ENCODE measurements around the gene DNMT3A. TPM values are rescaled to one million over a fixed set of nuclear protein-coding genes. Genes with fewer than 3 reads are reported as not detected.

Gene DNMT3A
- total and polyA plus RNA-seq, 2 donors (not counting 3 experiments of a cell fraction or from before 2014, with no cell fraction given) = 23.3 to 71.7 TPM

DNA sequence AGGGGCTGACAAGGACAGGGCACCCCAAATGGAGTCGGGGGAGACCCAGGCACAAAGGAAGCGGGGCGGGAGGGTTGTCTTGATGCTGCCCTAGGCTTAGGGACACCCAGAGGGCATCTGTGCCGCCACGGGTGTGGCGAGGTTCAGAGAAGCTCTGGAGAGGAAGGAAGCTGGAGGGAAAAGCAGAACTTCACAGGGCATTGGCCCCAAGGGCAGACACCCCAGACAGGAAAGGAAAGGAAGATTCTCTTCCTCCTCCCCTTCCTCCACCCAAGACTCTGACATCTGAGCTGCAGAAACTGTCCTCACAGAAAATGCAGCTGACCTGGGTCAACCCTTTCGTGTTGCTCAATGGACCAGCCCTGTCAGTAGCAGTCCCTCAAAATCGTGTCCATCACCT is 25.6 kb downstream of the DNMT3A start:
- Histone ChIP-seq H3K9ac (replicated peaks; ENCODE audit: extremely low read depth, insufficient read depth, low read length) (no peak overlapping the region), H3K4me2 (ENCODE audit: insufficient read depth, low read length) (no peak overlapping the region), H3K9me1 (replicated peaks; ENCODE audit: control insufficient read depth, extremely low read depth, insufficient read depth, low read length) (no peaks in the 10 kb centered on the region), H3K79me2 (ENCODE audit: control insufficient read depth, insufficient read depth, low read length) (no peaks in the 10 kb centered on the region), H2AFZ (ENCODE audit: low read depth, low read length) (no peak overlapping the region), H3K36me3 (ENCODE audit: control insufficient read depth in 2 of 2, extremely low read depth in 1 of 2, insufficient read depth in 2 of 2, low read length in 2 of 2) (peaks cover 0 to 6% of the 10 kb centered on the region in 2 experiments), H3K4me1 (ENCODE audit: control insufficient read depth, extremely low read depth, insufficient read depth, low read length) (no peaks in the 10 kb centered on the region), H3K27me3 (ENCODE audit: control insufficient read depth in 2 of 2, insufficient read depth in 2 of 2, low read length in 2 of 2) (no peaks in the 10 kb centered on the region), H3K4me3 (replicated peaks in 1 of 3; ENCODE audit: insufficient read depth in 1 of 3, low read depth in 1 of 3, low read length in 3 of 3) (no peak overlapping the region), H3K27ac (ENCODE audit: insufficient read depth, low read depth, low read length) (no peak overlapping the region), H3K9me3 (replicated peaks; ENCODE audit: control insufficient read depth, insufficient read depth, low read length) (no peaks in the 10 kb centered on the region), H4K20me1 (replicated peaks; ENCODE audit: control insufficient read depth, extremely low read depth, insufficient read depth, low read length) (no peaks in the 10 kb centered on the region)
- FAIRE-seq = no peak
- ChIA-PET POLR2A (no interaction called here), CTCF (interaction anchor here (0.6 to 3.5 kb wide), 2 partner anchors 38 to 51 kb away, joined by 3 to 8 read pairs; no protein-coding TSS in a partner anchor)
- BruUV-seq (replicated peaks) = no TSS peak
- intact Hi-C loops (cut with micrococcal nuclease) = no loop called here
- dilution Hi-C loops (cut with MboI; ENCODE audit: extremely low pct_ligation_motif_present, low sequenced_read_pairs) = no loop called here
- DNase-seq (ENCODE audit: low read depth, low spot score) = no peak
- no peak for TF ChIP-seq JUN (IDR thresholded peaks at IDR 0.05; ENCODE audit: borderline replicate concordance, insufficient read depth, insufficient read length, low read depth)
- TF ChIP-seq, protein P1, sequence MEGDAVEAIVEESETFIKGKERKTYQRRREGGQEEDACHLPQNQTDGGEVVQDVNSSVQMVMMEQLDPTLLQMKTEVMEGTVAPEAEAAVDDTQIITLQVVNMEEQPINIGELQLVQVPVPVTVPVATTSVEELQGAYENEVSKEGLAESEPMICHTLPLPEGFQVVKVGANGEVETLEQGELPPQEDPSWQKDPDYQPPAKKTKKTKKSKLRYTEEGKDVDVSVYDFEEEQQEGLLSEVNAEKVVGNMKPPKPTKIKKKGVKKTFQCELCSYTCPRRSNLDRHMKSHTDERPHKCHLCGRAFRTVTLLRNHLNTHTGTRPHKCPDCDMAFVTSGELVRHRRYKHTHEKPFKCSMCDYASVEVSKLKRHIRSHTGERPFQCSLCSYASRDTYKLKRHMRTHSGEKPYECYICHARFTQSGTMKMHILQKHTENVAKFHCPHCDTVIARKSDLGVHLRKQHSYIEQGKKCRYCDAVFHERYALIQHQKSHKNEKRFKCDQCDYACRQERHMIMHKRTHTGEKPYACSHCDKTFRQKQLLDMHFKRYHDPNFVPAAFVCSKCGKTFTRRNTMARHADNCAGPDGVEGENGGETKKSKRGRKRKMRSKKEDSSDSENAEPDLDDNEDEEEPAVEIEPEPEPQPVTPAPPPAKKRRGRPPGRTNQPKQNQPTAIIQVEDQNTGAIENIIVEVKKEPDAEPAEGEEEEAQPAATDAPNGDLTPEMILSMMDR (IDR thresholded peaks at IDR 0.05; ENCODE audit: extremely low read depth in 1 of 2, insufficient read depth in 1 of 2, low read depth in 1 of 2, low read length in 2 of 2) = no peak
- no peak for TF ChIP-seq FOS (IDR thresholded peaks at IDR 0.05; ENCODE audit: borderline replicate concordance, insufficient read depth, low read length)
- TF ChIP-seq POLR2A (IDR thresholded peaks at IDR 0.05; ENCODE audit: low read depth, low read length) = no peak
- TF ChIP-seq POLR2AphosphoS5 (IDR thresholded peaks at IDR 0.05; ENCODE audit: insufficient read depth, low read depth, low read length) = no peak
- no peak for TF ChIP-seq EZH2 (IDR thresholded peaks at IDR 0.05; ENCODE audit: borderline replicate concordance, low read depth, low read length, severe bottlenecking)
- TF ChIP-seq, protein P2, sequence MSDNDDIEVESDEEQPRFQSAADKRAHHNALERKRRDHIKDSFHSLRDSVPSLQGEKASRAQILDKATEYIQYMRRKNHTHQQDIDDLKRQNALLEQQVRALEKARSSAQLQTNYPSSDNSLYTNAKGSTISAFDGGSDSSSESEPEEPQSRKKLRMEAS (IDR thresholded peaks at IDR 0.05; ENCODE audit: insufficient read depth, insufficient read length) = no peak
- TF ChIP-seq MYC (IDR thresholded peaks at IDR 0.05; ENCODE audit: low read depth, low read length) = no peak
- TF ChIP-seq GATA2 (IDR thresholded peaks at IDR 0.05; ENCODE audit: insufficient read depth, insufficient read length, low read depth, low read length) = no peak
